ENCODE measurements around the gene ETHE1. TPM values are rescaled to one million over a fixed set of nuclear protein-coding genes. Genes with fewer than 3 reads are reported as not detected.

Gene ETHE1
- polyA plus RNA-seq, 1 donor from 2014 or later, result 40.9 TPM

- H3K27ac ChIP-seq (ENCODE audit: low read length), result no peak overlapping the region
- no peak overlapping the region for H2AFZ ChIP-seq (ENCODE audit: low read depth, low read length)
- H3K9me3 ChIP-seq (ENCODE audit: low read length), result no peaks in the 10 kb centered on the region
- TF ChIP-seq MXI1 (conservative IDR thresholded peaks at IDR 0.05; ENCODE audit: poor library complexity, severe bottlenecking) (no peak), RAD21 (conservative IDR thresholded peaks at IDR 0.05) (no peak), TAF1 (IDR thresholded peaks at IDR 0.05; ENCODE audit: low read depth) (no peak), CTCF (IDR thresholded peaks at IDR 0.05; ENCODE audit: poor library complexity, severe bottlenecking) (no peak), REST (IDR thresholded peaks at IDR 0.05; ENCODE audit: borderline replicate concordance) (no peak), EP300 (conservative IDR thresholded peaks at IDR 0.05; ENCODE audit: poor library complexity, severe bottlenecking) (no peak), EZH2 (IDR thresholded peaks at IDR 0.05; ENCODE audit: borderline replicate concordance, insufficient read depth, low read length, poor library complexity, severe bottlenecking) (no peak)
- no peak overlapping the region for H3K4me2 ChIP-seq (ENCODE audit: low read length)
- H3K9ac ChIP-seq (ENCODE audit: low read length), result no peak overlapping the region
- no peaks in the 10 kb centered on the region for H4K20me1 ChIP-seq (ENCODE audit: insufficient read depth)
- H3K9me2 ChIP-seq (ENCODE audit: insufficient read depth, low read length), result no peaks in the 10 kb centered on the region
- no peaks in the 10 kb centered on the region for H3K36me3 ChIP-seq (ENCODE audit: insufficient read depth, low read length)
- no peaks in the 10 kb centered on the region for H3F3A ChIP-seq (ENCODE audit: insufficient read depth, low read length, poor library complexity, severe bottlenecking)
- H3K4me3 ChIP-seq (ENCODE audit: low read length), result no peak overlapping the region
- H3K79me2 ChIP-seq (replicated peaks; ENCODE audit: insufficient read depth, low read length), result no peaks in the 10 kb centered on the region
- no peaks in the 10 kb centered on the region for H3K27me3 ChIP-seq (ENCODE audit: insufficient read depth, low read depth, low read length)
These were observed 48.7 kb downstream of the ETHE1 start for GRCh38 chr19:43478323-43478722.

- H2AFZ ChIP-seq (ENCODE audit: low read depth, low read length), result no peak overlapping the region
- no peaks in the 10 kb centered on the region for H3K27me3 ChIP-seq (ENCODE audit: insufficient read depth, low read depth, low read length)
- H3K9me2 ChIP-seq (ENCODE audit: insufficient read depth, low read length), result no peaks in the 10 kb centered on the region
- no peaks in the 10 kb centered on the region for H4K20me1 ChIP-seq (ENCODE audit: insufficient read depth)
- H3K9ac ChIP-seq (ENCODE audit: low read length), result no peak overlapping the region
- H3K4me3 ChIP-seq (ENCODE audit: low read length), result no peak overlapping the region
- no peaks in the 10 kb centered on the region for H3K9me3 ChIP-seq (ENCODE audit: low read length)
- H3K27ac ChIP-seq (ENCODE audit: low read length), result no peak overlapping the region
- no peaks in the 10 kb centered on the region for H3K79me2 ChIP-seq (replicated peaks; ENCODE audit: insufficient read depth, low read length)
- H3K4me2 ChIP-seq (ENCODE audit: low read length), result no peak overlapping the region
- H3F3A ChIP-seq (ENCODE audit: insufficient read depth, low read length, poor library complexity, severe bottlenecking), result no peaks in the 10 kb centered on the region
- H3K36me3 ChIP-seq (ENCODE audit: insufficient read depth, low read length), result no peaks in the 10 kb centered on the region
- TF ChIP-seq REST (IDR thresholded peaks at IDR 0.05; ENCODE audit: borderline replicate concordance), result no peak
- no peak for TF ChIP-seq EP300 (conservative IDR thresholded peaks at IDR 0.05; ENCODE audit: poor library complexity, severe bottlenecking)
- TF ChIP-seq POLR2AphosphoS5 (IDR thresholded peaks at IDR 0.05), result no peak
- no peak for TF ChIP-seq TAF1 (IDR thresholded peaks at IDR 0.05; ENCODE audit: low read depth)
- no peak for TF ChIP-seq CTCF (IDR thresholded peaks at IDR 0.05; ENCODE audit: poor library complexity, severe bottlenecking)
These were observed 50.4 kb downstream of the ETHE1 start for GRCh38 chr19:43476606-43477005.
